NCI-H2227 treated with DMSO at 0.1 percent for 48 hours (cell line): ENCODE data around the gene SLC5A10.
"Not testable (repeated sequence)": the region's sequence is repeated elsewhere in the genome, so short reads cannot be mapped to it uniquely, and the experiment has no call there.

Source experiments
- DNase-seq: peaks from one replicate; lab custom pipeline; 2025; lab: John Stamatoyannopoulos, UW

Gene SLC5A10

GRCh38 chr17:18951941-18952842, at the start of gene SLC5A10:
Gene SLC5A10 (plus strand): TSS chr17:18952165. CDS start chr17:18952206, 41 bp downstream.
- no peak for DNase-seq

GRCh38 chr17:18904482-18904881, 47.5 kb upstream of the SLC5A10 start:
- no peak for DNase-seq

GRCh38 chr17:18905226-18905625, 46.7 kb upstream of the SLC5A10 start:
- no peak for DNase-seq

GRCh38 chr17:18910326-18910725, 41.6 kb upstream of the SLC5A10 start:
- no peak for DNase-seq

GRCh38 chr17:18910881-18911280, 41.1 kb upstream of the SLC5A10 start:
- no peak for DNase-seq

GRCh38 chr17:18916816-18917500, 35.0 kb upstream of the SLC5A10 start:
- no peak for DNase-seq

- DNase-seq, result no peak
Observed at GRCh38 chr17:18917506-18918032, 34.4 kb upstream of the SLC5A10 start.

GRCh38 chr17:18919963-18920362, 32.0 kb upstream of the SLC5A10 start:
- no peak for DNase-seq

GRCh38 chr17:18920911-18921441, 31.0 kb upstream of the SLC5A10 start:
- DNase-seq, result no peak

- DNase-seq, result no peak
Observed at GRCh38 chr17:18921485-18921884, 30.5 kb upstream of the SLC5A10 start.

- DNase-seq, result no peak
Observed at GRCh38 chr17:18921912-18922451, 30.0 kb upstream of the SLC5A10 start.

- not testable (repeated sequence) for DNase-seq
Observed at GRCh38 chr17:18922596-18922995, 29.4 kb upstream of the SLC5A10 start.

GRCh38 chr17:18925187-18925586, 26.8 kb upstream of the SLC5A10 start:
- no peak for DNase-seq

- DNase-seq, result no peak
Observed at GRCh38 chr17:18928628-18929125, 23.3 kb upstream of the SLC5A10 start.

- DNase-seq, result no peak
Observed at GRCh38 chr17:18932360-18933055, 19.5 kb upstream of the SLC5A10 start.

- no peak for DNase-seq
Observed at GRCh38 chr17:18933102-18934058, 18.6 kb upstream of the SLC5A10 start.

GRCh38 chr17:18937981-18938691, 13.8 kb upstream of the SLC5A10 start:
- no peak for DNase-seq

- no peak for DNase-seq
Observed at GRCh38 chr17:18938692-18939023, 13.3 kb upstream of the SLC5A10 start.

- no peak for DNase-seq
Observed at GRCh38 chr17:18944646-18945045, 7.3 kb upstream of the SLC5A10 start.

GRCh38 chr17:18946536-18946935, 5.4 kb upstream of the SLC5A10 start:
- DNase-seq, result no peak
